Brain microvascular endothelial cell (primary cell): ENCODE data around the gene NOTCH2.
"Not testable (repeated sequence)": the region's sequence is repeated elsewhere in the genome, so short reads cannot be mapped to it uniquely, and the experiment has no call there.

Source experiments
- DNase-seq: peaks from one replicate; pipeline ENCODE4 v3.0.0-alpha.2; 2020
- H3K27ac ChIP-seq: fragments of 250-450 bp; sonication (Bioruptor Pico); 2 replicates; pipeline ENCODE4 v1.5.1; 2020; ENCODE audit warnings: mild to moderate bottlenecking, moderate library complexity
- H3K27me3 ChIP-seq: fragments of 250-450 bp; sonication (Bioruptor Pico); replicated peaks from 2 replicates; pipeline ENCODE4 v1.5.1; 2020; ENCODE audit warnings: mild to moderate bottlenecking
- H3K36me3 ChIP-seq: fragments of 250-450 bp; sonication (Bioruptor Pico); replicated peaks from 2 replicates; pipeline ENCODE4 v1.5.1; 2020; ENCODE audit warnings: mild to moderate bottlenecking
- H3K4me3 ChIP-seq: 2 replicates; pipeline ENCODE4 v1.5.1; 2011; ENCODE audit warnings: low read depth, mild to moderate bottlenecking, control low read depth, low read length, moderate library complexity
- in situ Hi-C: cut with HindIII; loops from 2 replicates; pipeline ENCODE4 v1.10.0; 2017; ENCODE audit warnings: low sequenced_read_pairs, low pct_ligation_motif_present
- TF ChIP-seq, protein P1 (sequence below): IDR thresholded peaks from 2 replicates; pipeline ENCODE4 v1.5.1; 2011; ENCODE audit warnings: low read depth, mild to moderate bottlenecking, moderate library complexity, low read length, control low read depth, inconsistent platforms; ENCODE audit errors: missing control alignments

NOTCH2 gene

DNA sequence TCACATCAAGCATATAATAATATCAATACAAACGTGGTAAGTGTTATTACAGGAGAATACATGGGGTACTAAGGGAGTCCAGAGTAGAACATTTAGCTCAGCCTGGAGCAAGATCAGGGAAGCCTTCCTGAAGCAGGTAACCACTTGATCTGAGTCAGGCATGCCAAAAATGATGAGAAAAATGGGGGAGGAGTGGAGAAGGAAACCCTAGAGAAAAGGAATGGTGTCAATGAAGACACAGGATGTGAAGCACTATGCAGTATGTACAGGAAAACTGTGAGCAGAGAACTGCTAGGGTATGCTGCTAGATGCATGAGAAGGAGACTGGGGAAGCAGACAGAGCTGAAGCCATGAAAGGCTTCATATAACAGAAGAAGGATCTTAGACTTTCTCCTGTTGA is 84.7 kb downstream of the NOTCH2 start:
- in situ Hi-C loops, result no loop called here
- Histone ChIP-seq H3K27me3 (no peaks in the 10 kb centered on the region), H3K36me3 (peaks cover 12% of the 10 kb centered on the region), H3K4me3 (no peak overlapping the region), H3K27ac (no peak overlapping the region)
- TF ChIP-seq, protein P1, sequence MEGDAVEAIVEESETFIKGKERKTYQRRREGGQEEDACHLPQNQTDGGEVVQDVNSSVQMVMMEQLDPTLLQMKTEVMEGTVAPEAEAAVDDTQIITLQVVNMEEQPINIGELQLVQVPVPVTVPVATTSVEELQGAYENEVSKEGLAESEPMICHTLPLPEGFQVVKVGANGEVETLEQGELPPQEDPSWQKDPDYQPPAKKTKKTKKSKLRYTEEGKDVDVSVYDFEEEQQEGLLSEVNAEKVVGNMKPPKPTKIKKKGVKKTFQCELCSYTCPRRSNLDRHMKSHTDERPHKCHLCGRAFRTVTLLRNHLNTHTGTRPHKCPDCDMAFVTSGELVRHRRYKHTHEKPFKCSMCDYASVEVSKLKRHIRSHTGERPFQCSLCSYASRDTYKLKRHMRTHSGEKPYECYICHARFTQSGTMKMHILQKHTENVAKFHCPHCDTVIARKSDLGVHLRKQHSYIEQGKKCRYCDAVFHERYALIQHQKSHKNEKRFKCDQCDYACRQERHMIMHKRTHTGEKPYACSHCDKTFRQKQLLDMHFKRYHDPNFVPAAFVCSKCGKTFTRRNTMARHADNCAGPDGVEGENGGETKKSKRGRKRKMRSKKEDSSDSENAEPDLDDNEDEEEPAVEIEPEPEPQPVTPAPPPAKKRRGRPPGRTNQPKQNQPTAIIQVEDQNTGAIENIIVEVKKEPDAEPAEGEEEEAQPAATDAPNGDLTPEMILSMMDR, result no peak
- DNase-seq, result peak; percentile 17

DNA sequence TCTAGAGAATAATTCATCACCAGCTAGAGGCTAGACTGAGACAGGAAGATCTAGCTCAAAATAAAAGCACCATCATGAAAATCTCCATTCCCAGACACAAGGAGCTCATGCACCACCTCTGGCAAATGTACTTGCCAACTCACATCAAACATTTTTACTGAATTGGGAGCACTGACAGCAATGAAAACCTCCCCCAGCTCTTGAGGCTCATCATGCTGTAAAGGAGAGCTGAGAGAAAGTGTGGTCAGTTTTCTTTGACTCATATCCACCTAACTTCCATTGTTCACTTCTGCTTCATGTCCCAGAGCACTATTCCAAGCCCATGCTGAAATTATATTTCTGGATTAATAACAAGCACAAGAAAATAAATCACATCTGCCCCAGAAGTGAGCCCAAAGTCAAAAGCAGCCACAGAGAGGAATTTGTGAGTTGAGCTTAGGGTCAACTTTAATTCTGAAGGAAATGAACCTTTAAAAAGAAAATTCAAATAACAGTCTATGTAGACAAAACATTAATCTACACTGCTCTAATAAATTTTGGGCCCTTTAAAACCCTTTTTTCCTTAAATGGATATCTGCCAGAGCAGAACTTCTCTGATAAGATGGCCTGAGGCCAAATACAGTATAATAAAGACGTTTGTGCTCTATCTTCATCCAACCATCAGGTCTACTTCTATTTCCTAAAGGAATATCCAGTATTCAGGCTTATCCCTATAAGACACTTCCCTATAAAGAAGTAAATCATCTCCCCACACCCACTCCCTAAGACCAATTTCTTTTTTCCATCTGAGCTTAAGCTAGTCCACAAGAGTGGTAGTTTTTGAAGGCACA is 87.3 kb downstream of the NOTCH2 start:
- DNase-seq, result peak; percentile 51

GRCh38 chr1:119981496-119981895 is 88.0 kb downstream of the NOTCH2 start:
- peaks cover 8% of the 10 kb centered on the region for H3K36me3 ChIP-seq
- H3K27ac ChIP-seq, result no peak overlapping the region
- no peak overlapping the region for H3K4me3 ChIP-seq
- TF ChIP-seq, protein P1, result no peak
- DNase-seq, result no peak
- H3K27me3 ChIP-seq, result no peaks in the 10 kb centered on the region
- in situ Hi-C loops, result no loop called here

More for the DNA sequence above, 87.3 kb downstream of the NOTCH2 start:
- TF ChIP-seq, protein P1, result no peak
- Histone ChIP-seq H3K36me3 (peaks cover 12% of the 10 kb centered on the region), H3K4me3 (no peak overlapping the region), H3K27me3 (no peaks in the 10 kb centered on the region), H3K27ac (no peak overlapping the region)
- in situ Hi-C loops, result no loop called here

GRCh38 chr1:119978018-119978505 is 91.4 kb downstream of the NOTCH2 start:
- in situ Hi-C loops, result no loop called here
- Histone ChIP-seq H3K27me3 (no peaks in the 10 kb centered on the region), H3K27ac (no peak overlapping the region), H3K4me3 (no peak overlapping the region), H3K36me3 (peaks cover 23% of the 10 kb centered on the region)
- no peak for DNase-seq
- TF ChIP-seq, protein P1, result no peak

DNA sequence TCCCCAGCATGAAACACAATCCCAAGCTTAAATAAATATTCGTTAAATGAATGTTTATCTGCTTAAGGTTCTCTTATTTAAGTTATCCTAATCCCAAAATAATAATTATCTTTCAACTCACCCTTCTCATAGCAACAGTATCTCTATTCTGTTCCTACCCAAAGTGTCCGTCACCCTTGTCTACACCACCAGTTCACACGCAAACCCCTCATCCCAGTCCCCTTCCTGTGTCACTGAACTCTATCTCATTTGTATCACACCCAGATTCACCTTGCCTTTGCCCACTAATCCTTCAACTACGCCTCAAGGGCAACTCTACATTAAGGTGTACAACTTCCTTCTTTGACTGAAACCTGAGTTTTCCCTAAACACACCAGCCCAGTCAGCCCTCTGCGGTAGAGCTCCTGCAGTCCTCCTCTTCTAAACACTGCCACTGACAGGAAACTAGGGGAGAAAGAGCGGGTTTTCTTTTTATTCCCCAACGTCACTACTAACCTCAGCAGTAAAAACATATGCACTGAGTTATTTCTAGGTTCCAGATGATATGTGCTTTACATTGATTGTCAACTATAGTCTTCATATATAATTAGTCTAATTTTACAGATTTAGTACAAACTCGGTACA is 92.2 kb downstream of the NOTCH2 start:
- H3K27ac ChIP-seq, H3K27me3 ChIP-seq, H3K4me3 ChIP-seq, in situ Hi-C loops, DNase-seq: not testable (repeated sequence)
- peaks cover 27% of the 10 kb centered on the region for H3K36me3 ChIP-seq

GRCh38 chr1:119975582-119976254 is 93.7 kb downstream of the NOTCH2 start:
- H3K4me3 ChIP-seq, H3K27ac ChIP-seq, H3K27me3 ChIP-seq, DNase-seq, in situ Hi-C loops: not testable (repeated sequence)
- peaks cover 35% of the 10 kb centered on the region for H3K36me3 ChIP-seq
